ENCODE data around the gene VPS4A. TPM values are rescaled to one million over a fixed set of nuclear protein-coding genes. Genes with fewer than 3 reads are reported as not detected.

VPS4A gene
- total RNA-seq, 2 donors from 2014 or later = 28.6 to 37.8 TPM

- TF ChIP-seq CTCF (conservative IDR thresholded peaks at IDR 0.05) = no peak
- H3K27ac ChIP-seq (ENCODE audit: low read depth, low read length) = no peak overlapping the region
- no peak overlapping the region for H3K4me3 Mint-ChIP-seq
- H3K4me1 Mint-ChIP-seq = peaks cover 5% of the 10 kb centered on the region
- H3K27me3 ChIP-seq (ENCODE audit: control insufficient read depth, insufficient read depth, low read length, poor library complexity, severe bottlenecking) = no peaks in the 10 kb centered on the region
- peaks cover 3% of the 10 kb centered on the region for H3K4me1 ChIP-seq (ENCODE audit: control insufficient read depth, insufficient read depth, low read length)
- H3K9ac ChIP-seq (ENCODE audit: extremely low read depth, low read length, poor library complexity, severe bottlenecking) = no peak overlapping the region
- H3K9me3 ChIP-seq (ENCODE audit: control insufficient read depth, low read length) = no peaks in the 10 kb centered on the region
- DNase-seq = no peak
- H3K36me3 Mint-ChIP-seq (ENCODE audit: low read depth) = peaks cover 42% of the 10 kb centered on the region
- 98% methylated on average over 3 of the region's 4 CpGs; no CpG with 5 or more reads in 1 of the 2 experiments for WGBS, 2 experiments (ENCODE audit: insufficient coverage in 1 of 2, insufficient read length in 1 of 2)
- H3K27me3 Mint-ChIP-seq (ENCODE audit: insufficient read depth) = no peaks in the 10 kb centered on the region
- no peaks in the 10 kb centered on the region for H3K9me3 Mint-ChIP-seq
- peaks cover 39% of the 10 kb centered on the region for H3K36me3 ChIP-seq (ENCODE audit: control insufficient read depth, insufficient read depth, low read length)
- no peak overlapping the region for H3K4me3 ChIP-seq (ENCODE audit: low read length)
- no peak overlapping the region for H3K27ac Mint-ChIP-seq
Observed at GRCh38 chr16:69345923-69346322, 34.8 kb downstream of the VPS4A start.

- H3K4me3 ChIP-seq (ENCODE audit: low read length) = no peak overlapping the region
- WGBS, 2 experiments (ENCODE audit: insufficient coverage in 1 of 2, insufficient read length in 1 of 2) = 89 to 93% methylated on average over 3 to 6 of the region's 6 CpGs
- peaks cover 31% of the 10 kb centered on the region for H3K36me3 ChIP-seq (ENCODE audit: control insufficient read depth, insufficient read depth, low read length)
- Mint-ChIP-seq H3K27me3 (ENCODE audit: insufficient read depth) (no peaks in the 10 kb centered on the region), H3K9me3 (no peaks in the 10 kb centered on the region), H3K4me3 (no peak overlapping the region), H3K4me1 (peaks cover 9% of the 10 kb centered on the region), H3K36me3 (ENCODE audit: low read depth) (peaks cover 34% of the 10 kb centered on the region), H3K27ac (no peak overlapping the region)
- H3K9me3 ChIP-seq (ENCODE audit: control insufficient read depth, low read length) = no peaks in the 10 kb centered on the region
- H3K9ac ChIP-seq (ENCODE audit: extremely low read depth, low read length, poor library complexity, severe bottlenecking) = no peak overlapping the region
- H3K4me1 ChIP-seq (ENCODE audit: control insufficient read depth, insufficient read depth, low read length) = no peaks in the 10 kb centered on the region
- no peaks in the 10 kb centered on the region for H3K27me3 ChIP-seq (ENCODE audit: control insufficient read depth, insufficient read depth, low read length, poor library complexity, severe bottlenecking)
- no peak for DNase-seq
- no peak overlapping the region for H3K27ac ChIP-seq (ENCODE audit: low read depth, low read length)
- TF ChIP-seq CTCF (conservative IDR thresholded peaks at IDR 0.05) = no peak
Observed at GRCh38 chr16:69346683-69347082, 35.5 kb downstream of the VPS4A start.

DNA sequence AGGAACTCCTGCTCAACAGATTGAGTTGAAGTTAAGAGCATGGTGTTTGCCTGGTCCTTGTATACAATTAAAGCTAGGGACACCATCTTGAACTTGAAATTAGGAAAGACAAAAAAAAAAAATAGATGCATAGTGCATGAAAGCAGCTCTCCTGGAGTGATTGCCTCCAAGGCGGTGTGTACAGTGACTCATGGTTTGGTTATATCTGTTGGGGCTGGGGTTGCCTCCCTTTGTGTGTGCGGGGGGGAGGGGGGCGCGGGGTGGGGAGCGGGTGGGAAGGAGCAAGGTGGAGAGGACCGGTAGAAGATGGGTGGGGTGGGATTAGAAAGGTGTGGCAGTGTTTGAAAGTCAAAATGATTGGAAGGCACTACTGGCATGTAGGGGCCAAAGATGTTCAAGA, 37.1 kb downstream of the VPS4A start:
- Histone ChIP-seq H3K27me3 (ENCODE audit: control insufficient read depth, insufficient read depth, low read length, poor library complexity, severe bottlenecking) (no peaks in the 10 kb centered on the region), H3K4me3 (ENCODE audit: low read length) (no peak overlapping the region), H3K36me3 (ENCODE audit: control insufficient read depth, insufficient read depth, low read length) (peaks cover 21% of the 10 kb centered on the region), H3K27ac (ENCODE audit: low read depth, low read length) (no peak overlapping the region), H3K9me3 (ENCODE audit: control insufficient read depth, low read length) (no peaks in the 10 kb centered on the region), H3K9ac (ENCODE audit: extremely low read depth, low read length, poor library complexity, severe bottlenecking) (no peak overlapping the region), H3K4me1 (ENCODE audit: control insufficient read depth, insufficient read depth, low read length) (no peaks in the 10 kb centered on the region)
- Mint-ChIP-seq H3K36me3 (ENCODE audit: low read depth) (peaks cover 29% of the 10 kb centered on the region), H3K4me3 (no peak overlapping the region), H3K27me3 (ENCODE audit: insufficient read depth) (no peaks in the 10 kb centered on the region), H3K27ac (no peak overlapping the region), H3K4me1 (peaks cover 12% of the 10 kb centered on the region), H3K9me3 (no peaks in the 10 kb centered on the region)
- no peak for TF ChIP-seq CTCF (conservative IDR thresholded peaks at IDR 0.05)
- no peak for DNase-seq
- WGBS, 2 experiments (ENCODE audit: insufficient coverage in 1 of 2, insufficient read length in 1 of 2) = 98% methylated on average over 5 of the region's 6 CpGs; no CpG with 5 or more reads in 1 of the 2 experiments

Measured in endodermal cell (in vitro differentiated cells).